ENCODE results near the gene KRTAP10-6.
"Not testable (repeated sequence)": the region's sequence is repeated elsewhere in the genome, so short reads cannot be mapped to it uniquely, and the experiment has no call there.

Gene KRTAP10-6

DNA sequence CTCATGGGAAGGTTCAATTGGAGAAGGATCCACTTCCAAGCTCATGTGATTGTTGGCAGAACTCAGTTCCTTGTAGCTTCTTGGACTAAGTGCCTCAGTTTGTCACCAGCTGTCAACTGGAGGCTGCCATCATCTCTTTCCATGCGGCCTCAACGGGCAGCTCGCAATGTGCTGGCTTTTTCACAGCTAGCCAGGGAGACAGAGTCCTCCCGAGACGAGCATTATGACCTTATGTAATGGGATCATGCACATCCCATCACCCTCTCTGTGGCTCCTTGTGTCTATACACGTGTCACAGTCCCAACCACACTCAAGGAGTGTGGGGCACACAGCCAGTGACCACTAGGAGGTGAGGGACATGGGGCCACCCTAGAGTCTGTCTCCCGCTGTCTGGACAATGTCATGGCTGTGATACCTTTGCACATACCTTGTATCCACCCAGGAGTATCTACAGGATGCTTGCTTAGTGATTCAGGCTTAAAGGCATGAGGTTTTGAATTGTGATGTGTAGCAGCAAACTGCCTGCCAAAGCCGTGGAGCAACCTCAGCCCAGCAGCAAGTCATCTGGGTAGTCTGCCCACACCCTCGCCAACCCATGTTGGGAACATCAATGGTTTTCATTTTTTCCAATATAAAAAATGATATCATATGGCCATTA, 3.9 kb upstream of the KRTAP10-6 start:
- DNase-seq = no peak

DNA sequence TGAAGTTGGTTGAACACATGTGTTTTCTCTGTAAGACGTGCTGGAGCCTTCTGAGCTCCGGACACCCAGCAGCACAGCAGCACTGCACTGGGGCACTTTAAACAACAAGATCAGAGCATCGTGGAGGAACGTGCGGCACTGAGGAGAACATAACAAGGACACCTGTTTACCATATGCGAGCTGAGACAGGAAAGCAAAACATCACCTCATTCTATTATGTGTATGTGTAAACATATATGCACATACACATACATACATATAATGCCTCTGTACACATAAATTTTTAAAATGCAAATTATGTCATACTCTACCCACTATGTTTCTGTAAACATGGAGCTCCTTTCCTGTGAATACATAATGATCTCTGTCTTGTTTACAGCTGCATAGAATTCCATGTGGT, 3.2 kb upstream of the KRTAP10-6 start:
- DNase-seq = no peak

DNA sequence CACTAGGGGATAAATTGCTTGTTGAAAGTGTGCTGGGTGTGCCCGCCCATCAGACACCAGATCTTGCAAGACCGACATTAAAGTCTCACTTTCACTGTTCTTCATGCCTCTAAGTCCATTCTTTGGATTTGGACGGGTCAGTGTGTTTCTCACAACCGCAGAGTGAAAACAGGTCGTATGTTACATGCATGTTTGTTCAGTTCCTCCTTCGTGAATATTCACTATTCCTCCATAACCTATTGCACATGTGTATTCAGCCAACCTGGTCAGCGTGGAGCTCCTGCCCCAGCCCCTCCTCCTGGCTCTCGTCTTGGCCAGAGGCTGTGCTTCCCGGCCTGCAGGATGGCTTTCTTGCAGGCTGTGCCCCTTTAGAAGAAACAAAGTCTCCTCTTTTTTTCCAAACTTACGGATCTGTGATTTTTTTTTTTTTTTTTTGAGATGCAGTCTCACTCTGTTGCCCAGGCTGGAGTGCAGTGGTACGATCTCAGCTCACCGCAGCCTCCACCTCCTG, 2.2 kb upstream of the KRTAP10-6 start:
- no peak for DNase-seq

DNA sequence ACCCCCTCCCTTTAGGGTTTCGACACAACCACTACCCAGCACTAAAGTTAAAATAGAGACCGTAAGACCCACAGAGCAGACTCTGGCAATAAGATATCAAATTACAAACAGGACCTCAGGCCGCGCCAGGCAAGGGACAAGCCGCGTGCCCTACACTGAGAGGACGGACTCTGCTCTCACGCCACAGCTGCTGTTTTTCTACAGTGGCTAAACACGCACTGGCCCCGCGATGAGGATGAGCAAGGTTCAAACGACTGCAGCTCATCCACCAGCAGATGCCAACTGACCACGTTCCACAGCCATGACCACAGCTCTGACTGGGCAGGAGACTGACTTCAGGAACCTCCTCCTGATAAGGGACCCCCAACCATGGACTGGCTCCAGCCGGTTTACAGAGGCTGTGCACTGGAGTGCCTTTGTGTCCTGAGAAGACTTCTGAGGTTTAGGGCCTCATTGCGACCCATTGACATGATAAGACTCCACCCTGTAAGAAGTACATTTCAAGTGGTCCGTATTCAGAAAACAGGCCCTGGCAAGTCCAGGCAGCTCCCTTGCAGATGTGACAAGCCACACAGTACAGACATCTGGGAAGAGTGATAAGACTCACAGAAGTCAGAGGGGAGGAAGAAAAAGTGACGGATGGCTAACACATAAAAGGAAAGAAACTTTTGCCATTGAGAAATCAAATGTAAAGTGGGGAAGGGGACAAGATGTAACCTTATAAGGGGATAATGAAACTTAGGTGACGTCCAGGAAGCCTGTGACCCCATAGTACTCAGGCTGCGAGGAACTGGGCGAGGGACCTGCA, 1.5 kb upstream of the KRTAP10-6 start:
- DNase-seq = peak; percentile 56

DNA sequence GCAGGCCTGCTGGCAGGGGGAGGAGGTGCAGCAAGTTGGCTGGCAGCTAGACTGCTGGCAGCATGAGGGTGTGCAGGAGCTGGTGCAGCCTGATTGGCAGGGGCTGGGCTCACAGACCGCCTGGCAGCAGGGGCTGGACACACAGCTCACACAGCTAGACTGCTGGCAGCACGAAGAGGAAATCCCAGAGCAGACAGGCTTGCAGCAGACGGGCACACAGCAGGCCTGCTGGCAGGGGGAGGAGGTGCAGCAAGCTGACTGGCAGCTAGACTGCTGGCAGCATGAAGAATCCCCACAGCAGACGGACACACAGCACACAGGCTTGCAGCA, 539 bp downstream of the KRTAP10-6 start:
- not testable (repeated sequence) for DNase-seq

DNA sequence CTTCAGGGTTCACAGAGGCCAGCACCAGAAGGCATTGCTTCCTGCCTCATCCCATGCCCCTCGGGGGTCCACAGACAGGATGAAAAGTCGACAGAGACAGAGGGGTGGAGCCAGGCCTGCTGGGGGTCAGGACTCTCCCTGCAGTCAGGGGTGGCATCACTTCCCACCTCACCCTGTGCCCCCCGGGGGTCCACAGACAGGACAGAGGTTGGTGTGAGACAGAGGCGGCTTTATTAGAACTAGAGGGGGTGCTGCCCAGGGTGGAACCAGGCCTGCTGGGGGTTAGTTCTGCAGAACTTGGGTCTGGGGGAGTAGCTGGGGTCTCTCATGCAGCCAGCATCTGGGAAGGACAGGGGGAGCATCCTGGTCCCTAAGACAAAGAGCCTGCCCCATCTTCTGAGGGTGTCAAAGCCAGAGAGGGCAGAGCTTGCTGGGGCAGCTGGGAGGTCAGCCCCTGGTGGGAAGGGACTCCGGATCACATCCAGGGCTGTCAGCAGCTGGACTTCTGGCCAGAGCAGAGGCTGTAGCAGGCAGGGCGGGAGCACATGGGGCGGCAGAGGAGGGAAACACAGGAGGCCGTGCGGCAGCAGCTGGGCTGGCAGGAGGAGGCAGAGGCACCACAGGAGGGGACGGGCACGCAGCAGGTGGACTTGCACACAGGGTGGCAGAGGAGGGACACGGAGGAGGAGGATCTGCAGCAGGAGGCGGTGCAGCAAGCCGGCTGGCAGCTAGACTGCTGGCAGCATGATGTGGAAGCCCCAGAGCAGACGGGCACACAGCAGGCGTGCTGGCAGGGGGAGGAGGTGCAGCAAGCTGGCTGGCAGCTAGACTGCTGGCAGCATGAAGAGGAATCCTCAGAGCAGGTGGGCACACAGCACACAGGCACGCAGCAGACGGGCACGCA, 1.2 kb downstream of the KRTAP10-6 start:
- DNase-seq = not testable (repeated sequence)

DNA sequence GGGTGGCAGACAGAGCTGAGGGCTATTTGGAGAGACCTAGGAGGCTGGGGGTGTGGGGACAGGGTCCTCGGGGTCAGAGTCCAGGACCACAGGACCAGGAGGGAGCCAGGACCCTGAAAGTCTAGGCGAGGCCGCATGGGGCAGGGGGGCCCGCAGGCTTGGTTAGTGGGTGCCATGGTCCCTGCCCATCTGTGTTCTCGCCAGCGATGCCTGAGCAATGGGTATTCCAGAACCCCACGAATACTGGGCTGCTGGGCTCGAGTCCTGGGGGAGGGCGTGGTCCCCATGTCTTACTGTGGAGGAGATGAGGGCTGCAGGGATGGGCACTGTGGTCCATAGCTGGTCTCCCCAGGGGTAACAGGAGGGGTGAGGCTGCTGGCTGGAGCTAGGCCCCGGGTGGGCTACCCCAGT, 2.0 kb downstream of the KRTAP10-6 start:
- peak; percentile 55 for DNase-seq

DNA sequence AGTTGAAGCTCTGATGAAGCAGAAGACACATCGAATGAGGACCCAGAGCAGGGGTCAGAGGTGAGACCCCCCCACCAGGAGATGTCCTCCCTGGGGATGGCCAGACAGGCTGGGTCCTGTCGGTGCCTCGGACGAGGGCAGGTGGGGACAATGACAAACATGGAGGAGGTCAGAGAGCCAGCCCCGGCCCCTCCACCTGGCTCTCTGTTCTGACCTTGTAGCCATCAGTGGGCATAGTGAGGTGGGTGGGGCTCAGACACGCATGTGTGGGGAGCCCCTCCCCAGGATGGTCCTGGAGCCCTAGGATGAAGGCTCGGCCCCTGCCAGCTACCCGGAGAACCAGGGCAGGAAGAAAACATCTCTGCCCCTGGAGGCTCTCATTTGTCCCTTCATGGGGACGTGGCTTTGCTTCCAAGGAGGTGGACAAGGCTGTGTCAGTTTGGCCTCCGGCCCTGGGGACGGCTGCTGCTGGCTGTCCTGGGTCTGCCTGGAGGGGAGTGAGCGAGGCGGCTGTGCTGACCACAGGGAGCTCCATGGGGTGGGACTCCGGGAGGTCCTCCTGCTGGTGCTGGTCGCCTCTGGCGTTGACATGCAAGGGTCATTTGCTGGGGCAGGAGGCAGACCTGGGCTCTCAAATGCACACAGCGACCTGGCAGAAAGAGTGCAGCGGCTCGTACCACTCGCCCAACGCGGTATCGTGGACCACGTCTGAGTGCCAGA, 2.6 kb downstream of the KRTAP10-6 start:
- DNase-seq = peak; percentile 58

DNA sequence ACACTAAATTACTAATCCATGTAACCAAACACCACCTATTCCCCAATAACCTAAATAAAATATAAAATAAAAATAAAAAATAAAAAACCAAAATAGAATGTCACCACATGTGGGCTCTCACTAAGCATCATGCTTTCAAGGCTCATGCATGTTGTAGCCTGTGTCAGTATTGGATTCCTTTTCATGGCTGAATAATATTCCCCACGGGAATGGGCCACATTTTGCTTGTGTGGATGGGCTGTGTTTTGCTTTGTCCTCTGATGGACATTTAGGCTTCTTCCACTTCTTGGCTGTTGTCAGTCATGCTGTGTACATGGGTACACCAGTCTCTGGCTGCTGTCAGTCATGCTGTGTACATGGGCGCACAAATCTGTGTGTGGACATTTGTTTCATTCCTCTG, 3.2 kb downstream of the KRTAP10-6 start:
- DNase-seq = no peak

DNA sequence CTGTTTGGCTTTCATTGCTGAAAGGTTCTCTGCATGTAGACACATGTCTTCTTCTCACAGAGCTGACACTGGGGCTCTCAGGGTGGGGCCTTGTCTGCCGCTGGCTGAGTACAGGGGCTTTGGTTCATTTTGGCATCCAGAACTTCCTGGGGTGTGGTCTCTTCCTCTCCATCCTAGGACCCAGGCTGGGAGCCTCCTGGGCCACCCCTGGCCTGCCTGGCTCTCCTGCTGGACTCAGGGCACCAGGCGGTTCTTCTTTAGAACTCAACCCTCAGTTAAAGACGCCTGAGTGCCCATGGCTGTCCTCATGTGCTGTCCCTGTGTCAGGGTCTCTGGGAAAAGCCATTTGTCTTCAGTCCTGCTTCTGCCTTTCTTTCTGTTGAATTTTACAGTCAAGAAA, 6.4 kb downstream of the KRTAP10-6 start:
- DNase-seq = no peak

DNA sequence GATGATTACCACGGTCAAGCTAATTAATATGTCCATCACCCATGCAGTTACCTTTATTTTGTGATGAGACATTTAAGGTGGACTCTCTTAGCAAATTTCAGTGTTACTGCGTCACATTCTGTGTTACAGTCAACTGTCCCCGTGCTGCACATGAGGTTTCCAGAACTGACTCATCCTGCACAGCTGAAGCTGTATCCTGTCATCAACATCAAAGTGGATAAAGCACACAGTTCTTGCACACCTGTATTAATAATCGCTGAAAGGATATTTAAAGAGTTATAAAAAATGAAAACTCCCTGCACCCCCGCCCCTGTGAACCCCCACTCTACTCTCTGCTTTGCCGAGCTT, 8.5 kb downstream of the KRTAP10-6 start:
- DNase-seq = no peak

DNA sequence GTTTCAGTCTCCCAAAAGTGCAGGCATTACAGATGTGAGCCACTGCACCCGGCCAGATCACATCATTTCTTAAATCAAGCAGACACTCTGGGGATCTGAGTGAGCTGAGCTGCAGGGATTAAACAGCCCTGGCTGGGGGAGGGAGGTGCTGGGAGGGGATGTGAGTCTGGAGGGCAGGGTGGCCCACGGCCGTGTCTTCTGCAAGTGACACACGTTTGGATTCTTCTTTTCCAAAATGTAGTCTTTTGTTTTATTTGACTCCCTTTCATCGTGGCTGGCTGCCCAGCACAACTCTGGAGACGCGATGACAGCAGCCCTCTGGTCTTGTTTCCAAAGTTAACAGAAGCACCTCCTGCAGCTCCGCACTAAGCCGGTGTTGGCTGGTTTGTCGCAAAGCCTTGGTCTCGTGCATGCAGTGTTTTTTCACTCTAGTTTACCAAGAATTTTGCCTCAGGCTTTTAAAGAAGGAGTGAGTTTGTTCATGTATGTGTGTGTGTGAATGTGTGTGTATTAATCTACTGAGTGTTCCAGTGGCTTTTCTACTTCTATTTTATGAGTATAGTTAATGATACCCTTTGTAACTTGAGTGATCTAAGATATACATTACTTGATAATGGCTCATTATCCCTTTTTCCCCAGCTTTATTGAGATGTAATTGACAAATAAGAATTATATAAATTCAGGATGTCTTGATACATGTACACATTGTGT, 9.1 kb downstream of the KRTAP10-6 start:
- no peak for DNase-seq

DNA sequence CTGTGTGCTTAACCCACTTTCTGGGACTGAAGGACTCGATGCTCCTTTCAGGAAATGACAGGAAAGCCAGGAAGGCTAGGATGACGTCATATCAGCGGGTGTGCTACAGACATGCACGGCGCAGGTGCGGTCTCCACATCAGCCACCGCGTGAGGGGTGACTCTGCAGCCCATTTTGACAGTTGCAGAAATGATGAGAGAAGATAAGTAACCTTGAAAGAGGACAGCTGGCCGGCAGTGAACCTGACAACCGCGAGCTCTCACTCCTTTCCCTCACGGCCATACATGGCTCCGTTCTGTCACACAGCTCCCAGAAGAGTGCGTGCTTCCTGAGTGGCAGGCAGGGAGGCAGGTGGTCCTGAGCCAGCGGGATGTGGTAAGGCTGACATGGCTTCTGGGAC, 10.2 kb downstream of the KRTAP10-6 start:
- peak; percentile 47 for DNase-seq

DNA sequence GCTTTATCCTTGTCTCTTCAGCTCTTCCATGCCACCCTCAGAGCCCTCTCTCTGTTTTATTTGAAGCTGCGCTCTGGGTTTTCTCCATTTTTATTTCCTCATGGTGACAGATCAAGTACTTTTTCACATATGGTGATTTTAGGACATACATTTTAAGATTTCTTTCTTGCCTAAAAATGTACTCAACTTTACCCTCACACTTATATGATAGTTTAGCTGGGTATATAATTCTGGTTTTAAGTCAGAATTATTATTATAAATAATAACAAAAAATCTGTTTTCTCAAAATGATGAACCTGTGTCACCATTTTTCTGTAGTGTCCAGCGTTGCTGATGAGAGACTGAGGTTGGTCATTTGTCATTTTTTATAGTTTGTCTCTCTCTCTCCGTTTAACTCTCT, 11.1 kb downstream of the KRTAP10-6 start:
- no peak for DNase-seq

DNA sequence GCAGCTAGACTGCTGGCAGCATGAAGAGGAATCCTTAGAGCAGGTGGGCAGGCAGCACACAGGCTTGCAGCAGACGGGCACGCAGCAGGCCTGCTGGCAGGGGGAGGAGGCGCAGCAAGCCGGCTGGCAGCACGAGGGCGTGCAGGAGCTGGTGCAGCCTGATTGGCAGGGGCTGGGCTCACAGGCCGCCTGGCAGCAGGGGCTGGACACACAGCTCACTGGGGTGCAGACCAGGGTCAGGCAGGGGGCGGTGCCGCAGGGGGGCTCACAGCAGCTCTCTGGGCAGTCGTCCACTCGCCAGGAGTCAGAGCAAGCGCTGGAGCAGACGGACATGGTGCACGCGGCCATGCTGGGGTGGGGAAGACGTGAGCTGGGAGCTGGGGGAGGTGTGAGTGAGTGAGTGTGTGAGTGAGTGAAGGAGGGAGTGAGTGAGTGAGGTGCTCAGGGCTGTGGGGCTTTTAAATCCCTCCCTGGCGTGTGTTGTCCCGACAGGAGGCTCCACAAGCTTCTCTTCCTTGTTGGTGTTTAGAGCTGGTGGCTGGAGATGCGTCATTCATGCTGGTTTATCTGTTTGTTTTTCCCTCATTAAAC, 12.0 kb downstream of the KRTAP10-6 start, which contains the start of gene KRTAP10-5:
Gene KRTAP10-5 (minus strand): TSS at position 374 of the 591 bp plus-strand sequence. CDS start 26 bp downstream, at position 348.
- not testable (repeated sequence) for DNase-seq

DNA sequence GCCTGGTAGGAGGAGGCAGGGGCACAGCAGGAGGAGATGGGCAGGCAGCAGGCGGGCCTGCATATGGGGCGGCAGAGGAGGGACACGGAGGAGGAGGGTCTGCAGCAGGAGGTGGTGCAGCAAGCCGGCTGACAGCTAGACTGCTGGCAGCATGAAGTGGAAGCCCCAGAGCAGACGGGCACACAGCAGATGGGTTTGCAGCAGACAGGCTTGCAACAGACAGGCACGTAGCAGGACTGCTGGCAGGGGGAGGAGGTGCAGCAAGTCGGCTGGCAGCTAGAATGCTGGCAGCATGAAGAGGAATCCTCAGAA, 12.5 kb downstream of the KRTAP10-6 start:
- no peak for DNase-seq

DNA sequence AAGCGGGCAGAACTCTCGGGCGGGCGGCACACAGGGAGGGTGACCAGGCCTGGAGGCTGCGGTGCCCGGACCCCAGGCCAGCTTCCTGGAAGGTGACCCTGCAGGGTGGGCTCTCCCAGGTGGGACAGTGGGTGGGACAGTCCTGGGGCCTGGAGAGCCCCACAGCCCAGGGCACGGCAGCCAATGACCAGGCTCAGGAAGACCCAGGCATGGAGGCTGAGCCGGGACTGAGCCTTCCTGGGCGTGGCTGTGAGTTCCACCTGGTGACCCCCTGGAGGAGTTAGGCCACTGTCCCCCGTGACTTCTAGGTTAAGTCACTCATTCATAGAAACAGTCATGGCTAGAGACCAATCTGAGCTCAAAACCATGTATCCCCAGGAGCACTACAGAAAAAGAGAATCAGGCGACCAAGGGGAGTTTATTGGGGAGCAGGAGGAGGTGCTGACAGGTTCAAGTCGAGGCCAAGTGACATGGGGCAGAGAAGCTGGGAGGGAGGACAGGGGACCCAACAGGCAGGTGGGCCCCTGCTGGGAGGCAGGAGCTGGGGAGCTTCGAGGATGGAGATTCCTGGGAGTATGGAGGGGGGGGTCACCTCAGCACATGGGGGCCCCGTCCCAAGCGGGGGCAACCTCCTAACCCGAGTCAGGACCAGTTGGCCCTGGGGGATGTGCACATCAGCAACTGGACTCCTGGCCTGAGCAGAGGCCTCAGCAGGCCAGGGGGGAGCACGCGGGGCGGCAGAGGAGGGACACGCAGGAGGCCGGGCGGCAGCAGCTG, 13.1 kb downstream of the KRTAP10-6 start:
- DNase-seq = no peak

DNA sequence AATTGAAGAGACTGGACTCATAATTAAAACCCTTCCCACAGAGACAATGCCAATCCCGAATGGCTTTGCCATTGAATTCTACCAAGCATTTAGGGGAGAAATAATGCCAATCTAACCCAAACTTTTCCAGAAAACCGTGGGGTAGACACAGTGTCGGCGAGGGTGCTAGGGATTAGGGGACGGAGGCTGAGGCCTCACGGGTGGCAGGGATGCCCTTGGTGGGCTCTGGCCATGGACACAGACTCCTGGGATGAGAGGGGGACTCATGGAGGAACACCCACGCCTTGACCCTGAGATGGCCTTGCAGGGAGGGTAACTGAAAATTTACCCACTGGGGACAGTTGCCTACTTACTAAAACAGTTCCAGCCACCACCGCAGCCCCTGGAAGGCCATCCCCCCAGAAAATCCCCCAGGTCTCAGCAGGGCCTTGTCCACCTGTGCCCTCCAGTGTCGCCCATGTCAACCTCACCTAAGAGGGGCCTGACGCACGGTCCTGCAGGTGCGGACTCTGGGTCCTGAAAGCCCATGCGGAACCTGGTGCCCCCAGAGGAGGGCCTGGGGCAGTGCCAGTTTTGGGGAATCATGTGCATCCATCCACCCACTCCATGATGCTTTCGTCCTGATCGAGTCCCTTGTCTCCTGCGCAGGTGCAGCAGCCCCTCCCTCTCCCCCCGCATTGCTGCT, 13.8 kb downstream of the KRTAP10-6 start:
- no peak for DNase-seq

DNA sequence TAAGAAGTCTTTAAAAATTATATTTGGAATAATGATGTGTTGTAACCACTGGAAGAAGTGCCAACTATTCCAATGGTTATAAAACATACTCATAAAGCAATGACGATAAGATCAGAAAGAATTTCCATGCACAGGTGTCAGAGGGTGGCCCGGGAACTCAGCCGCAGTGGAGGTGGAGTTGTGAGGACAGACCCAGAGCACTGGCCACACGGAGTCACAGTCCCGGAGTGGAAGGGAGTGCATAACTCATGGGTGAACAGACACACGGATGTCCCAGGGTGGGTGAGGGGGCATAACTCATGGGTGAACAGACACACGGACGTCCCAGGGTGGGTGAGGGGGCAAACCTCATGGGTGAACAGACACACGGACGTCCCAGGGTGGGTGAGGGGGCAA, 16.3 kb downstream of the KRTAP10-6 start:
- DNase-seq = no peak

DNA sequence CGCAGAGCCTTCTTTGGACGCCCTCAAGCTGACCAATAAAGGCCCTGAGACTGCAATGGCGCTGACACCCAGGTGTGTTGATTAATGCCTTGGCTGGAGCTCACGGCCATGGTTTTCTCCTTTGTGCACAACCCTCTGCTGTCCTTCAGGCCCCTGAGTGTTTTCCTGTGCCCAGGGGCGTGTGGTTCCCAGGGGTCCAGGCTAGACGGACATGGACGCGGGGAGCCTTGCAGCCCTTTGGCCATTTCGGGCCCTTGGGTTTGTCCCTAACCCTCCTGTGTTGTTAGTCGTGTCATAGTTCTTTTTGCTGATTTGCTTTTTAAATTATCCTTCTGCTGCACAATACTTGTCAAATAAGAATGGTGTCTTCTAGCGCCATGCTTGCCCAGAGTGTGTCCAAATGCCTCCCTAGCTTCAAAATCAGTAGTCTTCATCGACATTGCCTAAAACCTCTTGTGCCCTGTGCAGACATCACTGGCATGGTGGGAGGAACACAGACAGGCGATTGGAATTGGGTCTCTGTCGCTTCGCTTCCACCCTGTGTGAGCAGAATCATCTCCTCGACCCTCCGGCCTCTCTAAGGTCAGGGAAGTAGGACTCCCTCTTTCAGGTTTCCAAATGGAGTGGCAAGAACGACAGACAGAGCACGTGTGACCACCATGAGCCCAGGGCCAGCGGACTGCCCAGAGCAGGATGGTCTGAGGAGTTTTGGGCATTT, 16.8 kb downstream of the KRTAP10-6 start:
- no peak for DNase-seq
